ENCODE results near the gene ANKRD36B.
"Not testable (repeated sequence)": the region's sequence is repeated elsewhere in the genome, so short reads cannot be mapped to it uniquely, and the experiment has no call there.

The ANKRD36B gene

DNA sequence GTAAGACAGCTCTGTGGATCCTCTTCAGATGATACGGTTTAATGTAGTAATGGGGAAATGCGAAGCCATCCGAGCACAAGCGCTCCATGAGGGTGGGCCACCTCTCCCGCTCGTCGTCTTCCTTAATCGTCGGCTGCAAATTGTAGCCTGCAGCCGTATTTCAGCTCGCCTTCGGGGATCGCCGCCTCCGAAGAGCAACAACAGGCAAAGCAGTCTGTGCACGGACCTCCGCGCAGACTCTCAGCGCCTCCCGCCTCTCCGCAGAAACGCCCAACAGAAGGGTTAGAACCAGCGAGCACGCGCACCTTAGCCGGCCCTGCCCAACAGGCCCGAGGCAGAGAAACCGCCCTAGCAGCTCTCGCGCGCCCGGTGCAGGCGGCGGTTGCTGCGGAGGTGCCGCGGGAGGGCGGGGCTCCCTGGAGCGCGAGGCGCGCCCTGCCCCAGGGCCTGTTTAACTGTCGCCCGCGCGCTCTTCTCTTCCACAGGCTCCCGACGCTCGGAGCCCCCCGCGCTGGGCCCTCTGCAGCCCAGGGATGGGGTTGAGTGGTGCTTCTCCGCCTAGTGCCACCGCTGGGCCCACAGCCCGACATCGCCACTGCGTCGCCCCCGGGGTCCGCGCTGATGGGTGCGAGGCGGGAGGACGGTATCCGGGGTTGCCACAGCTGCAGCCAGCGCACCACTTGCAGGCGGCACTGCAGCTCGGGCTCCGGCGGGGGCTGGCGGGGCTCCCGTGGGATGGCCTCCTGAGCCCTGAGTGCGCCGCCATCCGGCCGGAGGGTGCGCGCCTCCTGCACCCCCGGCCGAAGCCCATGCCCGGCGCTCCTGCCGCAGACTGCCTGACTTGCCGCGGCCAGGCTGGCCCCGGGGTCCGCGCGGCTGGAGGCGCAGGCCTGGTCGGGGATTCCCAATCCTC, at the start of gene ANKRD36B:
Gene ANKRD36B (minus strand): TSS at position 280 of the 913 bp plus-strand sequence. CDS start 192 bp downstream, at position 88.
- DNase-seq (ENCODE audit: low read depth): peak; percentile 43

GRCh38 chr2:97626049-97626430, 36.4 kb upstream of the ANKRD36B start:
- DNase-seq (ENCODE audit: low read depth): not testable (repeated sequence)

GRCh38 chr2:97625354-97626048, 35.8 kb upstream of the ANKRD36B start:
- not testable (repeated sequence) for DNase-seq (ENCODE audit: low read depth)

GRCh38 chr2:97622976-97623375, 33.3 kb upstream of the ANKRD36B start:
- DNase-seq (ENCODE audit: low read depth): not testable (repeated sequence)

DNA sequence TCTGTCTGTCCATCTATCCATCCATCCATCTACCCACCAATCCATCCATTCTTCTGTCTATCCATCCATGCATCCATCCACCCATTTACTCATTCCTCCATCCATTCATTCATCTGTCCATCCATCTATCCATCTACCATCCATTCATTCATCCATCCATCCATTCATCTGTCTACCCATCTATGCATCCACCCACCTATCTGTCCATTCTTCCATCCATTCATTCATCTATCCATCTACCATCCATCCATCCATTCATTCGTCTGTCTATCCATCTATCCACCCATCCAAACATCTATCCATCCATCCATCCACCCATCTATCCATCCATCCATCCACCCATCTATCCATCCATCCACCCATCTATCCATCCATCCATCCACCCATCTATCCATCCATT, 30.8 kb upstream of the ANKRD36B start:
- not testable (repeated sequence) for DNase-seq (ENCODE audit: low read depth)

DNA sequence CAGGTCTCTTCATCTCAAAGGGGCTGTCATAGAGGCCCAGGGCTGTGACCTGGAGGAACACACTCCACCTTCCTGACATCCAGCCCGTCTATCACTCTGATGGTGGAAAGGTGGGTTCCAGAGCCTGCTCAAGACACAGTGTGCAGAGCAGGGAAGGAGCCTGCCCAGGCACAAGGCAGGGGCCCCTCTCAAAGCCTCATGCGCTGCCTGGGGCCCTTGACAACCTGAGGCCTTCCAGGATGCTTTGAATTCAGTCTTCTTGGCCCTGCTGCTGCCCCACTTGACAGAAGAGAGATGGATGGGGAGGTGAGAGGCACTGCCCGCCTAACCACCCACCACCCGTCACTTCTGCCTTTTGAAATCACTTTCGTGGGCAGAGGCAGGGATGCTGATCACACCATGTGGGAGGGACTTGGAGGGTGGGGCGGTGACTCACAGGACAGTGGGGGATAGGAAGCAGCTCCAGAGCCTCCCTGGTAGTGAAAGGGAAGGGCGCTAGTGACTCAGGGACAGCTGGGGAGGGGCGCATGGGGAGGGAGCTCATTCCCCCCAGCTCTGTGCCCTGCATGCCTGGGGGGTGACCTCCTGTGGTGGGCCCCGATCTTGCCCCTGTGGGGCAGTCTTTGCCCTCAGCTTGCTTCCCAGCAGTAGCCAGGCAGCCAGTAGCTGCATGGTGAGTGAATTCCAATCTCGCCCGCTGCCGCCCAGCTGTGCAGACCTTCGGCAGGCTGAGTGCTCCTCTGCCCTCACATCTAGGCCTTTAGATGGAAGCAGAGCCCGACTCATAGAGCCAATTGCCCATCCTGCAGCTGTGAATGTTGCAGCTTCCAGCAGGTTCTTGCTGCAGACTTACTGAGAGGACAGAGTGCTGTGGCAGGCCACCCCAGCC, 29.5 kb upstream of the ANKRD36B start:
- DNase-seq (ENCODE audit: low read depth): not testable (repeated sequence)

DNA sequence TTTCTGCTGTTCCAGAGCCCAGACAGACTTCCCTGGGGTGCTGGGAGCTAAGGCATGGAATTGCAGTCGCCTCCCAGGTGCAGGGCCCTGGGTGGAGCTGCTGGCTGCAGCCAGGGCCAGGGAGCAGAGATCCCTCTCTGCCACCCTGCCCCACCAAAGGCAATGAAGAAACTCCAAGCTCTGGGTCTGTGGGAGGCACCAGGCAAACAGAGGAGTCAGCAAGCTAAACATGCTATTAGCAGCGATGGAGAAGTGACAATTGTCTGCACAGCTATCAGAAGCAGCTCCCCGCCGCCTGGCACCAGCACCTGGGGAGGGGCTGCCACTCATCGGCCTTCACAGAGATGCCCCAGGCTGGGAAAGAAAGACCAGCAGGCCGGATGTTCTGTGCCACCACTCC, 28.2 kb upstream of the ANKRD36B start:
- no peak for DNase-seq (ENCODE audit: low read depth)

DNA sequence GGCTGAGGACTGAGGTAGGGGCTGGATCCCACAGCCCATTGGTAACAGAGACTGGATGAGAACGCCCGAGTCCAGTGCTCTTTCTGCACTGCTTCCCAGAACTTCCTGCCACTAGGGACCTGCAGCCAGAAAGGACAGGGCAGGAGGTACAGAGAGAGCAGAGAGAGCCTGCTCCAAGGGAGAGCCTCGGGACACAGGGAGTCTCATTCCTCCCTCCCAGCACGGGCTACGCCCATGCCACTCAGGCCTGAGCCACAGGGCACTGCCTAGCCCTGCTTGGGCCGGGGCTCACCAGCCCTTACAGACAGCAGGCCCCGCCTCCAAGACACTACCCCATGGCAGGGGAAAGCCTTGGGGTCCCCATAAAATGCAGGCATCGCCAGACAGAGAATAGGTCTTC, 26.1 kb upstream of the ANKRD36B start:
- not testable (repeated sequence) for DNase-seq (ENCODE audit: low read depth)

- not testable (repeated sequence) for DNase-seq (ENCODE audit: low read depth)
Observed at GRCh38 chr2:97611895-97612294, 22.2 kb upstream of the ANKRD36B start.

- not testable (repeated sequence) for DNase-seq (ENCODE audit: low read depth)
Observed at GRCh38 chr2:97608745-97609144, 19.1 kb upstream of the ANKRD36B start.

DNA sequence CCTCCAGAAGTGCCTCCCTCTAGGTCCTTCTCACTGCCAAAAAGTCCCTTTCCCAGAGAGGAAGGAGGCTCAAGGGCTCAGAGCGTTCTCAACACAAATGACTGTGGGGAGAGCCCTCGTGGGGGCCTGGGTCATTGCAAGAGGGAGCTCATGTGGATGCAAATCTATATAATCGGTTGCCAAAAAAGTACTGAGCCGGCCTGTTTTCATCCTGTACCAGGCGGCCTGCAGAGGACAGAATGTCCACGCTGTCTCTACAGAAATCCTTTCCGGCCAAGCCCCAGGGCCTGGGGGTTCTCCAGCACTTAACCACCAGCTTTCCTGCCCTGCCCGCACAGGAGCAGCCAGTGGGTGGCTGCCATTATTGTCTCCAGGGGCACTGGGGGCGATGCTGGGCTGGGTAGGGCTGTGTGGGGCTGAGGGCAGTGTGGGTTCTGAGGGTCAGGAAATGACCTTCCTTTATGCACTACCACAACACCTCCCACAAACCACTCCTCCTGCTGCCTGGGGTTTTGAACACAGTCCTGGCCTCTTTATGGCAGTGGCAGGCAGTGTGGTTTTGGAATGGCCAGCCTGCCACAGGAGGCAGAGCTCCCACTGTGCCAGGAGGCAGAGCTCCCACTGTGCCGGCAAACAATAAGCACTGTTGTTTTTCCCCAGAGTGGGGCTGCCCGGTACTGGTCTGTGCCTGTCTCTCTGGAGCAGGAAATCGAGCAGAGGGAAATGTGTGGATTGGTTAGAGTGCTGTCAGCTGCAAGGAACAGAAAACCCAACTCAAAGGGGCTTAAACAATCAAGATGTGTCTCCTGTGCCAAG, 16.1 kb upstream of the ANKRD36B start:
- DNase-seq (ENCODE audit: low read depth): not testable (repeated sequence)

- not testable (repeated sequence) for DNase-seq (ENCODE audit: low read depth)
Observed at GRCh38 chr2:97605109-97605508, 15.4 kb upstream of the ANKRD36B start.

GRCh38 chr2:97601537-97601936, 11.9 kb upstream of the ANKRD36B start:
- DNase-seq (ENCODE audit: low read depth): not testable (repeated sequence)

DNA sequence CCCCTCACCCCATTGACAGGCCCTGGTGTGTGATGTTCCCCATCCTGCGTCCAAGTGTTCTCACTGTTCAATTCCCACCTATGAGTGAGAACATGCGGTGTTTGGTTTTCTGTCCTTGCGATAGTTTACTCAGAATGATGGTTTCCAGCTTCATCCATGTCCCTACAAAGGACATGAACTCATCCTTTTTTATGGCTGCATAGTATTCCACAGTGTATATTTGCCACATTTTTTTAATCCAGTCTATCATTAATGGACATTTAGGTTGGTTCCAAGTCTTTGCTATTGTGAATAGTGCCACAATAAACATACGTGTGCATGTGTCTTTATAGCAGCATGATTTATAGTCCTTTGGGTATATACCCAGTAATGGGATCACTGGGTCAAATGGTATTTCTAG, 6.5 kb upstream of the ANKRD36B start:
- DNase-seq (ENCODE audit: low read depth): not testable (repeated sequence)

- DNase-seq (ENCODE audit: low read depth): not testable (repeated sequence)
Observed at GRCh38 chr2:97593520-97593919, 3.8 kb upstream of the ANKRD36B start.

DNA sequence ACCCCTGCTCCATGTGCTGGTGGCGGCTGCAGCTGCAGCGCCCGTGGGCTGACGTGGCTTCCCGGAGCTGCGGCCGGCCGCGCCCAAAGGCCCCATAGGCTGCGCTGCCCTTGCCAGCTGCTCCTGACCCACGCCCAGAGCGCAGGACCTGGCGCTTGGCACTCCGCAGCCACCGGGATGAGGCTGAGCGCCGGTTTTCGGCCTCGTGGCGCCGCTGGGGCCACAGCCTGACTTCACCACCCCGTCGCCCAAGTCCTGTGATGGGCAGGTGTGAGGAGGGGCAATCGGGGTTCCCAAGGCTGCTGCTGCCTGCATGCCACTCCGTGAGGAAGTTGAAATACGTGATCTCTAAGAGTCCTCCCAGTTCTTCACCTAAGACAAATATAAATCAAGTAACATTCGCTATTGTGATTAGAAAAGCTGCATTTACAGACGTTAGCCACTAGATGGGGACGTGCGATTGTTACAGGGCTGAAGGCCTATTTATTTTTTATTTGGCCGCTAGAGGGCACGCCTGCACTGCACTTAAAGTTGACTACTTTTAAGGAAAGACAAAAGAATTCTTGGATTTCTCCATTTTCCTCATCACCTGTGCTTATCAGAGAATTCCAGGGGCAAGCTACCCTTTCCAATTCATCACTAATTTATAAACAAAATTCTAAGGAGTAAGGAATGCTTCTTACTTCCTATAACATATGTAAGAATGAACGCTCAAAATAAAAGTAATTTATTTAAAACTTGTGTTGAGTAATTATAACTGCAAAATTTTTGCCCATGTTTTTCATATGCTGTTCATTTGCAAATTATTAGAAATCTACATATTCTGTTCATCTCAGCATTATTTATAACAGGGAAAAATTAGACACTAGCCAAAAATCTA, 1.1 kb upstream of the ANKRD36B start:
- DNase-seq (ENCODE audit: low read depth): peak; percentile 67

DNA sequence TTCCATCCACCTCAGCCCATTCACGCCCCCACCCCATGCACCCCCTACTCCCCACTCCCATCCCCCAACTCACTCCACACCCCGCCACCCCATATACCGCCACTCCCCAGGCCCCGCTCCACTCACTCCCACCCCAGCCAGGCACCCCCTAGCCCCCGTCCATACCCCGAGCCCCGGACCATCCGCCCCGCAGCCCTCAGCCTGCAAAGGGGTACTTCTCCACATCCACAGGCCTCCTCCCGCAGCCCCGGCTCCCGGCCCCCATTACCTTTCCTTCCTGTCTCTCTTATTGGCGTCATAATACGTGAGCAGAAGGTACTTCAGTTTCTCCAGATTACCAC, 450 bp downstream of the ANKRD36B start:
- not testable (repeated sequence) for DNase-seq (ENCODE audit: low read depth)

DNA sequence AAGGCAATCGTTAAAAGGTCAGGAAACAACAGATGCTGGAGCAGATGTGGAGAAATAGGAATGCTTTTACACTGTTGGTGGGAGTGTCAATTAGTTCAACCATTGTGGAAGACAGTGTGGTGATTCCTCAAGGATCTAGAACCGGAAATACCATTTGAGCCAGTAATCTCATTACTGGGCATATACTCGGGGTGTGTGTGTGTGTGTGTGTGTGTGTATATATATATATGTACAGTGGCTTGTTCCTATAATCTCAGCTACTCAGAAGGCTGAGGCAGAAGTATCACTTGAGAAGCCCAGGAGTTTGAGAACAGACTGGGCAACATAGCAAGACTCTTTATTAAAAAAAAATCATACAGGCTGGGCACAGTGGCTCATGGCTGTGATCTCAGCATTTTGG, 24.0 kb downstream of the ANKRD36B start:
- DNase-seq (ENCODE audit: low read depth): not testable (repeated sequence)

GRCh38 chr2:97552406-97552805, 37.3 kb downstream of the ANKRD36B start:
- not testable (repeated sequence) for DNase-seq (ENCODE audit: low read depth)

DNA sequence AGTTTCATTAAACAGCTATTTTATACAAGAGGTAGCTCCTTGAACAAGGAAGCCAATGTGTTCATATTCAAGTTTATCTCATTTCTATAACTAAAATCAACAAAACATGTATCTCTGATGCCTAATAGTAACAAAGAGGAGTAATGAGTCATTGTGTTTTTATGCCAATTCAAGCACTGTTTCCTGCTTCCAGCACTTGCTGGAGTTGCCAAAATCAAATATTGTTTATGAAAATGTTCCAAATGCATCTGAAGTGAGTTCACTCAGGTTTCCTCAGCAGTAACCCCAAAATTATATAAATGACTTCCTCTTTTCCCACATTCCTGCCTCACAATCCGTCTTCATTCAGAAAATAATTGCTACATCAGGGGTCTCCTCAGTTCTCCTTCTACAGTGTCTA, 39.2 kb downstream of the ANKRD36B start:
- not testable (repeated sequence) for DNase-seq (ENCODE audit: low read depth)
